ENCODE data around the gene HS6ST3.

DNA sequence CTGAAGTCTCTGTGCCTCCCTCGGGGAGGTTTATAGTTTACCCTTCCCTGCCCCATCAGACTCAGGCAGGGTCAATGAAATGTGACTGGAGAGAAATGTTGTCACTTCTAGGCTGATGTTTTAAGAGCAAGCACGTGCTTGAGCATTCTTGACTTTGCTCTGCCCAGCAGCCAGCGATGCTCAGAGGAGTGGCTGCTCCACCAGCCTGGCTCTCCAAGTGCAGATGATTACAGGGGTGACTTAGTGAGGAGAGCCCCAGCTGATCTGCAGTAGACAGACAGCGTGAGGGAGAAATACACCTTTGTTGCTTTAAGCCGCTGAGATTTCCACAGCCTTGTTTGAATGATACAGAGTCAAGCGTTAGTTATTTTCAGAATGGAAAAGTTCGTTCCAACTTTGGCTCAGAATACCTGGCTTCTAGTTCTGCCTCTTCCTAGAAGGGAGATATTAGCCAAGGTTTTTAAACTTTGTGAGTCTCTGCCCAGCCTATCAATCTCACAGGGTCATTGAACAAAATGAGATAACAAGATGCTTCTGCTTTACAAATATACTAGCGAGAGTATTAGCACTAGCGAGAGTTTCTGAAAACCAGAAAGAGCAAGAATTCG, 760.7 kb downstream of the HS6ST3 start:
- no peak for TF ChIP-seq TCF7L2 (IDR thresholded peaks at IDR 0.05; ENCODE audit: low read depth, low read length)
- TF ChIP-seq DPF2 (IDR thresholded peaks at IDR 0.05), result no peak
- TF ChIP-seq JUNB (CRISPR knock-in tag; conservative IDR thresholded peaks at IDR 0.05), result no peak
- no peak for TF ChIP-seq GATA2 (CRISPR knock-in tag; IDR thresholded peaks at IDR 0.05)
- no peak for TF ChIP-seq NR2C2 (CRISPR knock-in tag; IDR thresholded peaks at IDR 0.05)
- TF ChIP-seq NR2C2 (tag; IDR thresholded peaks at IDR 0.05), result no peak
